MM.1S (cell line): ENCODE results near the gene CXCL5.

Source experiments
- DNase-seq: peaks from one replicate; pipeline ENCODE4 v3.0.0-alpha.2; 2015
- H2AFZ ChIP-seq: fragments of 300-600 bp; sonication (generic); 2 replicates; pipeline ENCODE4 v1.6.0; 2016; ENCODE audit warnings: antibody characterized with exemption, low read length
- H3F3A ChIP-seq: fragments of 300-600 bp; sonication (generic); 2 replicates; pipeline ENCODE4 v1.6.1; 2016; ENCODE audit warnings: mild to moderate bottlenecking, antibody characterized with exemption, low read length, moderate library complexity, mixed read lengths; ENCODE audit not compliant: insufficient read depth
- H3K27ac ChIP-seq: fragments of 300-600 bp; sonication (generic); 2 replicates; pipeline ENCODE4 v1.5.1; 2016; ENCODE audit warnings: mild to moderate bottlenecking, low read length
- H3K27me3 ChIP-seq: fragments of 300-600 bp; sonication (generic); replicated peaks from 2 replicates; pipeline ENCODE4 v1.6.0; 2016; ENCODE audit warnings: low read length; ENCODE audit not compliant: insufficient read depth
- H3K36me3 ChIP-seq: fragments of 300-600 bp; sonication (generic); replicated peaks from 2 replicates; pipeline ENCODE4 v1.6.1; 2016; ENCODE audit warnings: mild to moderate bottlenecking, low read length, mixed read lengths; ENCODE audit not compliant: insufficient read depth
- H3K4me1 ChIP-seq: fragments of 300-600 bp; sonication (generic); 2 replicates; pipeline ENCODE4 v1.6.1; 2016; ENCODE audit warnings: low read length, mixed read lengths
- H3K4me2 ChIP-seq: fragments of 300-600 bp; sonication (generic); 2 replicates; pipeline ENCODE4 v1.6.0; 2016; ENCODE audit warnings: low read depth, low read length
- H3K4me3 ChIP-seq: fragments of 300-600 bp; sonication (generic); 2 replicates; pipeline ENCODE4 v1.5.1; 2016; ENCODE audit warnings: low read length, mixed read lengths
- H3K79me2 ChIP-seq: fragments of 300-600 bp; sonication (generic); 2 replicates; pipeline ENCODE4 v1.6.1; 2016; ENCODE audit warnings: mixed run types, low read length, mixed read lengths
- H3K9ac ChIP-seq: fragments of 300-600 bp; sonication (generic); 2 replicates; pipeline ENCODE4 v1.6.1; 2016; ENCODE audit warnings: low read length, mixed read lengths
- H3K9me2 ChIP-seq: fragments of 300-600 bp; sonication (generic); replicated peaks from 2 replicates; pipeline ENCODE4 v1.6.1; 2016; ENCODE audit warnings: mild to moderate bottlenecking, low read length, mixed read lengths; ENCODE audit not compliant: insufficient read depth
- H3K9me3 ChIP-seq: fragments of 300-600 bp; sonication (generic); replicated peaks from 2 replicates; pipeline ENCODE4 v1.6.1; 2016; ENCODE audit warnings: mild to moderate bottlenecking, low read length, mixed read lengths; ENCODE audit not compliant: insufficient read depth
- H4K20me1 ChIP-seq: fragments of 300-600 bp; sonication (generic); 2 replicates; pipeline ENCODE4 v1.6.1; 2016; ENCODE audit warnings: mild to moderate bottlenecking, low read length, moderate library complexity, mixed read lengths; ENCODE audit not compliant: insufficient read depth
- EZH2 ChIP-seq: fragments of 300-600 bp; sonication (generic); optimal IDR thresholded peaks from 2 replicates; pipeline ENCODE3; 2017; ENCODE audit warnings: low read depth, mild to moderate bottlenecking, antibody characterized with exemption, low read length, mixed read lengths
- EZH2phosphoT487 ChIP-seq: fragments of 300-600 bp; sonication (generic); IDR thresholded peaks from 2 replicates; pipeline ENCODE4 v1.6.1; 2018; ENCODE audit warnings: antibody characterized with exemption, low read length
- TF ChIP-seq, protein P1 (sequence below): fragments of 300-600 bp; sonication (generic); IDR thresholded peaks from 2 replicates; pipeline ENCODE4 v1.5.1; 2016; ENCODE audit warnings: antibody characterized with exemption, low read length, mixed read lengths

CXCL5 gene

DNA sequence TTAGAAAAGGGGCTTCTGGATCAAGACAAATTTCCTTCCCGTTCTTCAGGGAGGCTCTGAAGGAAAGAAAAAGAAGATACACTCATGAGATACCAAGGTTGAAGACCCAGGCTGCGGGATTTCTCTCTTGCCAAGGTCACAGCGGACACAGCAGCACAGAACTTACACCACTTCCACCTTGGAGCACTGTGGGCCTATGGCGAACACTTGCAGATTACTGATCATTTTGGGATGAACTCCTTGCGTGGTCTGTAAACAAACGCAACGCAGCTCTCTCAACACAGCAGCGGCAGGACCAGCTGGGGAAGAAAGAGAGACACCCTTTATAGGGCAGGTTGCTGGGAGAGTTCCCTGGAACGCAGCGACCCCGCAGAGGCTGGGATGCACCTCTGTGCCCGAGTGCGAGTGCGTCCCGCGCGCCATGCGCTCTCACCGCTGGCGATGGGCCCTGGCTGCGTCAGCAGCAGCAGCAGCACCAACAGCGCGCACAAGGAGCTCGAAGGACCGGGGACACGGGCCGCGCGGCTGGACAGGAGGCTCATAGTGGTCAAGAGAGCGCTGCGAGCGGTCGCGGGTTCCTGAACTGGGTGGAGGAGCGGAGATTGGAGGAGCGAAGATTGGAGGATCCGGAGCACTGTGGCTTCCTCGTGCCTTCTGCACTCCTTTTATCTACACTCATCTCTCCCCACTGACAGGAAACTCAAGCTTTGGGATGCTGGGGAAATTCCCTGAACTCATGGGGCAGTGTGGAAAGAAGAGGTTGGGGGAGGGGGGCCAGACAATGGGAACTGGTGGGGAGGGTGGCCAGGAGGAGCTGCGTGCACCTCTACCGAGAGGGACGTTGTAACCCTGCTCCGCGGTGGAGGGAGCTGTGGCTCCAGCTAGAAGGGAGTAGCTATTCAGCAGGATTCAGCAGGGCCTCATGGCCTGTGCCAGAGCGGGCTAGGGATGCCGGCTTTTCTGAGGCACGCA is at the start of gene CXCL5:
Gene CXCL5, minus strand, starts transcription at position 638 of the 972 bp plus-strand sequence. Its CDS starts 96 bp downstream, at position 542.
- H2AFZ ChIP-seq, result no peak within 1 kb of the TSS
- no peak for TF ChIP-seq EZH2phosphoT487
- TF ChIP-seq EZH2, result no peak
- H3K9me2 ChIP-seq, result no peaks in the 10 kb centered on the region
- no peak within 1 kb of the TSS for H3K9ac ChIP-seq
- H3K27ac ChIP-seq, result no peak within 1 kb of the TSS
- H3K27me3 ChIP-seq, result no peaks in the 10 kb centered on the region
- H3K36me3 ChIP-seq, result no peaks in the 10 kb centered on the region
- H3K4me2 ChIP-seq, result no peak within 1 kb of the TSS
- DNase-seq, result no peak
- H3K4me1 ChIP-seq, result no peaks in the 10 kb centered on the region
- H3K9me3 ChIP-seq, result no peaks in the 10 kb centered on the region
- H3F3A ChIP-seq, result no peaks in the 10 kb centered on the region
- H4K20me1 ChIP-seq, result no peaks in the 10 kb centered on the region
- no peaks in the 10 kb centered on the region for H3K79me2 ChIP-seq
- no peak within 1 kb of the TSS for H3K4me3 ChIP-seq

DNA sequence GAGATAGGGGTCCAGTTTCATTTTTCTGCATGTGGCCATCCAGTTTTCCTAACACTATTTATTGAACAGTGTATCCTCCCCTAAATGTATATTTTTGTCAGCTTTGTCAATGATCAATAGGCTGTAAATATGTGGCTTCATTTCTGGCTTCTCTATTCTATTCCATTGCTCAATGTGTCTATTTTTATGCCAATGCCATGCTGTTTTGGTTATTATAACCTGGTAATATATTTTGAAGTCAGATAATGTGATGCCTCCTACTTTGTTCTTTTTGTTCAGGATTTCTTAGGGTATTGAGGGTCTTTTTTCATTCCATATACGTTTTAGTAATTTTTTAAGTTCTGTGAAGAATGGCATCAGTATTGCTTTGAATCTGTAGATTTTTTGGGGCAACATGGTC is 48.7 kb upstream of the CXCL5 start:
- H3K9me2 ChIP-seq, result no peaks in the 10 kb centered on the region
- H3K36me3 ChIP-seq, result no peaks in the 10 kb centered on the region
- no peak overlapping the region for H2AFZ ChIP-seq
- no peaks in the 10 kb centered on the region for H3K79me2 ChIP-seq
- no peak overlapping the region for H3K27ac ChIP-seq
- no peaks in the 10 kb centered on the region for H3K9me3 ChIP-seq
- H3K9ac ChIP-seq, result no peak overlapping the region
- no peak for DNase-seq
- H3F3A ChIP-seq, result no peaks in the 10 kb centered on the region
- H3K4me3 ChIP-seq, result no peak overlapping the region
- H4K20me1 ChIP-seq, result no peaks in the 10 kb centered on the region
- TF ChIP-seq EZH2phosphoT487, result no peak
- H3K4me2 ChIP-seq, result no peak overlapping the region
- no peaks in the 10 kb centered on the region for H3K4me1 ChIP-seq
- H3K27me3 ChIP-seq, result no peaks in the 10 kb centered on the region

DNA sequence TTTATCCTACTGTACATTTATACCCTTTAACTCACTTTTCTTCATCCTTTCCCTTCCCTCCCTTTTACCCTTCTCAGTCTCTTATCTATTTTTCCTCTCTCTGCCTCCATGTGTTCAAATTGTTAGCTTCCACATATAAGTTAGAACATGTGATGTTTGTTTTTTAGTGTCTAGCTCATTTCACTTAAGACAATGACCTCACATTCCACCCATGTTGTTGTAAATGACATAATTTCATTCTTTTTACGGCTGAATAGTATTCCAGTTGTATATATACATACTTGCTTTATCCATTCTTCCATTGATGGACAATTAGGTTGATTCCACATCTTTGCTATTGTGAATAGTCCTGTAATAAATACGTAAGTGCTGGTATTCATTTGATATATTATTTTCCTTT is 47.3 kb upstream of the CXCL5 start:
- H3K27me3 ChIP-seq, result no peaks in the 10 kb centered on the region
- no peaks in the 10 kb centered on the region for H3K36me3 ChIP-seq
- H2AFZ ChIP-seq, result no peak overlapping the region
- H3K9ac ChIP-seq, result no peak overlapping the region
- no peaks in the 10 kb centered on the region for H3K9me3 ChIP-seq
- H3K4me3 ChIP-seq, result no peak overlapping the region
- H3K4me1 ChIP-seq, result no peaks in the 10 kb centered on the region
- TF ChIP-seq, protein P1, sequence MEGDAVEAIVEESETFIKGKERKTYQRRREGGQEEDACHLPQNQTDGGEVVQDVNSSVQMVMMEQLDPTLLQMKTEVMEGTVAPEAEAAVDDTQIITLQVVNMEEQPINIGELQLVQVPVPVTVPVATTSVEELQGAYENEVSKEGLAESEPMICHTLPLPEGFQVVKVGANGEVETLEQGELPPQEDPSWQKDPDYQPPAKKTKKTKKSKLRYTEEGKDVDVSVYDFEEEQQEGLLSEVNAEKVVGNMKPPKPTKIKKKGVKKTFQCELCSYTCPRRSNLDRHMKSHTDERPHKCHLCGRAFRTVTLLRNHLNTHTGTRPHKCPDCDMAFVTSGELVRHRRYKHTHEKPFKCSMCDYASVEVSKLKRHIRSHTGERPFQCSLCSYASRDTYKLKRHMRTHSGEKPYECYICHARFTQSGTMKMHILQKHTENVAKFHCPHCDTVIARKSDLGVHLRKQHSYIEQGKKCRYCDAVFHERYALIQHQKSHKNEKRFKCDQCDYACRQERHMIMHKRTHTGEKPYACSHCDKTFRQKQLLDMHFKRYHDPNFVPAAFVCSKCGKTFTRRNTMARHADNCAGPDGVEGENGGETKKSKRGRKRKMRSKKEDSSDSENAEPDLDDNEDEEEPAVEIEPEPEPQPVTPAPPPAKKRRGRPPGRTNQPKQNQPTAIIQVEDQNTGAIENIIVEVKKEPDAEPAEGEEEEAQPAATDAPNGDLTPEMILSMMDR, result no peak
- TF ChIP-seq EZH2, result no peak
- no peak for TF ChIP-seq EZH2phosphoT487
- no peaks in the 10 kb centered on the region for H3K79me2 ChIP-seq
- H4K20me1 ChIP-seq, result no peaks in the 10 kb centered on the region
- no peak overlapping the region for H3K4me2 ChIP-seq
- H3K27ac ChIP-seq, result no peak overlapping the region
- no peaks in the 10 kb centered on the region for H3F3A ChIP-seq
- no peaks in the 10 kb centered on the region for H3K9me2 ChIP-seq
- DNase-seq, result no peak

DNA sequence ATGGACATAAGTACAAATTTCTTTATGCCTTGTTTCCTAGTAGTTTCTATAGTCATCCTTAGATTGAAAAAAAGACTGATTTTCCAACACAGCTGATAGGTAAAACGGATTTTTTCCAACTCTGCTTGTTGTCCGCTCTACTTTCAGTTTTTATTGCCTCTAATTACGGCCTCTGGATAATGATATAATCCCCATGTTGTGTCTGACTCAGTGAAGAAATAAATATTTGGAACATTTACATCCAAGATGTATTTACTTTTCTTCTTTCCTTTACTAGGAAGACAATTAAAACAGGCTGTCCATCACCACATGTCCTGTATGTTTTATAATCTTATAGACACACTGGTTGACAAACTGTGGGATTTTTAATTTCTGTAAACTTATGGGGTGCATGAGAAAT is 46.8 kb upstream of the CXCL5 start:
- Histone ChIP-seq H3K4me1 (no peaks in the 10 kb centered on the region), H3F3A (no peaks in the 10 kb centered on the region), H3K4me3 (no peak overlapping the region), H3K9me3 (no peaks in the 10 kb centered on the region), H3K79me2 (no peaks in the 10 kb centered on the region), H3K27ac (no peak overlapping the region), H3K27me3 (no peaks in the 10 kb centered on the region), H4K20me1 (no peaks in the 10 kb centered on the region), H3K9me2 (no peaks in the 10 kb centered on the region), H2AFZ (no peak overlapping the region), H3K36me3 (no peaks in the 10 kb centered on the region), H3K9ac (no peak overlapping the region), H3K4me2 (no peak overlapping the region)
- DNase-seq, result no peak
- TF ChIP-seq, protein P1, result no peak
- TF ChIP-seq EZH2, result no peak
- no peak for TF ChIP-seq EZH2phosphoT487
